ENCODE measurements around the gene RNF214.
"Not testable (repeated sequence)": the region's sequence is repeated elsewhere in the genome, so short reads cannot be mapped to it uniquely, and the experiment has no call there.

Gene RNF214

GRCh38 chr11:117230999-117231841, 1.3 kb upstream of the RNF214 start:
- DNase-seq (ENCODE audit: low read depth in 2 of 2), result no peak

GRCh38 chr11:117231842-117232091, 704 bp upstream of the RNF214 start, which contains the start of gene PCSK7:
PCSK7 (minus strand) TSS chr11:117232073; CDS start chr11:117229844, 2,229 bp downstream.
- no peak for DNase-seq (ENCODE audit: low read depth in 2 of 2)

- DNase-seq (ENCODE audit: low read depth in 2 of 2), result no peak
Measured at GRCh38 chr11:117232911-117233409, 489 bp downstream of the RNF214 start.

- DNase-seq (ENCODE audit: low read depth in 2 of 2), result no peak
Measured at GRCh38 chr11:117238221-117238620, 5.8 kb downstream of the RNF214 start.

GRCh38 chr11:117239295-117239694, 6.8 kb downstream of the RNF214 start:
- DNase-seq (ENCODE audit: low read depth in 2 of 2), result no peak

- no peak for DNase-seq (ENCODE audit: low read depth in 2 of 2)
Measured at GRCh38 chr11:117248341-117248740, 15.9 kb downstream of the RNF214 start.

- DNase-seq (ENCODE audit: low read depth in 2 of 2), result no peak
Measured at GRCh38 chr11:117249571-117249970, 17.1 kb downstream of the RNF214 start.

- DNase-seq (ENCODE audit: low read depth in 2 of 2), result no peak
Measured at GRCh38 chr11:117251506-117251905, 19.0 kb downstream of the RNF214 start.

- no peak for DNase-seq (ENCODE audit: low read depth in 2 of 2)
Measured at GRCh38 chr11:117255966-117256365, 23.5 kb downstream of the RNF214 start.

GRCh38 chr11:117256573-117256972, 24.1 kb downstream of the RNF214 start:
- no peak for DNase-seq (ENCODE audit: low read depth in 2 of 2)

GRCh38 chr11:117258576-117258975, 26.1 kb downstream of the RNF214 start:
- DNase-seq (ENCODE audit: low read depth in 2 of 2), result no peak

GRCh38 chr11:117259417-117259816, 26.9 kb downstream of the RNF214 start:
- no peak for DNase-seq (ENCODE audit: low read depth in 2 of 2)

GRCh38 chr11:117264624-117265323, 32.3 kb downstream of the RNF214 start:
- not testable (repeated sequence) for DNase-seq (ENCODE audit: low read depth in 2 of 2)

- DNase-seq (ENCODE audit: low read depth in 2 of 2), result no peak
Measured at GRCh38 chr11:117265745-117266144, 33.3 kb downstream of the RNF214 start.

- no peak for DNase-seq (ENCODE audit: low read depth in 2 of 2)
Measured at GRCh38 chr11:117269856-117270255, 37.4 kb downstream of the RNF214 start.

GRCh38 chr11:117271208-117271607, 38.7 kb downstream of the RNF214 start:
- no peak for DNase-seq (ENCODE audit: low read depth in 2 of 2)

- DNase-seq (ENCODE audit: low read depth in 2 of 2), result not testable (repeated sequence)
Measured at GRCh38 chr11:117272175-117272574, 39.7 kb downstream of the RNF214 start.

- no peak for DNase-seq (ENCODE audit: low read depth in 2 of 2)
Measured at GRCh38 chr11:117273550-117274289, 41.2 kb downstream of the RNF214 start.

- no peak for DNase-seq (ENCODE audit: low read depth in 2 of 2)
Measured at GRCh38 chr11:117278347-117278746, 45.9 kb downstream of the RNF214 start.

- DNase-seq (ENCODE audit: low read depth in 2 of 2), result no peak
Measured at GRCh38 chr11:117279711-117280376, 47.4 kb downstream of the RNF214 start.

- no peak for DNase-seq (ENCODE audit: low read depth in 2 of 2)
Measured at GRCh38 chr11:117281159-117281558, 48.7 kb downstream of the RNF214 start.

GRCh38 chr11:117281869-117282268, 49.4 kb downstream of the RNF214 start:
- DNase-seq (ENCODE audit: low read depth in 2 of 2), result no peak
